ENCODE data around the gene MACF1.
"Not testable (repeated sequence)": the region's sequence is repeated elsewhere in the genome, so short reads cannot be mapped to it uniquely, and the experiment has no call there.

The MACF1 gene

GRCh38 chr1:39178541-39179431 is 25.7 kb upstream of the MACF1 start:
- no peak for DNase-seq

DNA sequence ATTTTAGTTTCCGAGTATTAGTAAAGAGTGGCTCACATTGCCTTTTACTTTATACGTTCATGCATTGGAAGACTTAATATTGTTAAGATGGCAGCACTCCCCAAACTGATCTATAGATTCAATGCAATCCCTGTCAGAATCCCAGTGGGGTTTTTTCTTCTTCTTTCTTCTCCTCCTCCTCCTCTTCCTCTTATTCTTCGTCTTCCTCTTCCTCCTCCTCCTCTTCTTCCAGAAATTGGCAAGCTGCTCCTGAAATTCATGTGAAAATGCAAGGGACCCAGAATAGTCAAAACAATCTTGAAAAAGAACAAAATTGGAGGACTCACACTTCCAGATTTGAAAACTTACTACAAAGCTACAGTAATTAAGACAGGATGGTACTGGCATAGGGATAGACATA is 23.2 kb upstream of the MACF1 start:
- no peak for DNase-seq

DNA sequence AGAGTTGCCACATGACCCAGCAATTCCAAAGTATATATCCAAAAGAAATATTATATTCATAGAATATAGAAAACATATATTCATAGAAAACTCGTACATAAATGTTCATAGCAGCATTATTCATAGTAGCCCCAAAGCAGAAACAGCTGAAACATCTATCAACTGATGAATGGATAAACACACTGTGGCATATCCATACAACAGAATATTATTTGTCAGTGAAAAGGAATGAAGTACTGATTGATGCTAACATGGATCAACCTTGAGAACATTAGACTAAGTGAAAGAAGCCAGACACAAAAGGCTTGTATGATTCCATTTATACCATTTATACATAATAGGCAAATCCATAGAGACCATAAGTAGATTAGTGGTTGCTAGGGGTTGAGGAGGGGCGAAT is 21.7 kb upstream of the MACF1 start:
- no peak for DNase-seq

DNA sequence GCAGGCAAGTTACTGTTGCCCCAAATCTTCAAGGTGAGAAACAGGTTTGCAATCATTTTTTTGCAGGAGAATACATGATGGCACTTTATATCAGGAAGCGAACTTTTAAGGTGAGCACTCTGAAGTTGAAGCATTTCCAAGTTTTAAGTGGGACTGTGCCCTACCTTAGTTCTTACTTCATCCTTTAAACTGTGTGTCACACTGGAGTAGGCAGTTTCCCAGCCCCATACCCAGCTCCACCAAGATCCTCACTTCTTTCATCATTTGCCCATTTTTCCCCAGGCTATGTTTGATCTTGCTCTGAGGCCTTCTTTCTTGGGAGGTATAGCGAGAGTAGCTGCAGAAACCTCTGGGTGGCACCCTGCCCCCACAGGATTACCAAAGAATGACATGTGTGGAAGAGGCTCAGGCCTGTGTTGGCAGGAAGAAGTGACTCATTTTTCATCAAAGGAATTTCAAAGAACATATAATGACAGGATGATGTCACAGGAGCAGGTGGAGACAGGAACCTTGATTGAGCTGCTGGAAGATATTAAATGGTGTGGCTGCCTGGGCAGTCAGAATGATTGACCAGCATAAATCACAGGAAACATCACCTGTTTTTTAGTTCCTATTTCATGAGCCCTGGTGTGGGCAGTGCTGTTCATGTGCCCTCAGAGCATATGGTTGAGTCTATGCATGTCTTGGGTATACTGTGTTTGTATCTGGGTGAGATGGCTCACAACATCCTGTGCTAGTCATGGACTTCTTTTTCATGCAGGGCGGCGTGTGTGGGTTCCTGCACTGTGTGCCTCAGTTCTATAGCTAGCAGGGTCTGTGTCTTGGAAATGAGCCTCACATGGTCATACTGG is 20.8 kb upstream of the MACF1 start:
- DNase-seq: peak; percentile 79 to 85

DNA sequence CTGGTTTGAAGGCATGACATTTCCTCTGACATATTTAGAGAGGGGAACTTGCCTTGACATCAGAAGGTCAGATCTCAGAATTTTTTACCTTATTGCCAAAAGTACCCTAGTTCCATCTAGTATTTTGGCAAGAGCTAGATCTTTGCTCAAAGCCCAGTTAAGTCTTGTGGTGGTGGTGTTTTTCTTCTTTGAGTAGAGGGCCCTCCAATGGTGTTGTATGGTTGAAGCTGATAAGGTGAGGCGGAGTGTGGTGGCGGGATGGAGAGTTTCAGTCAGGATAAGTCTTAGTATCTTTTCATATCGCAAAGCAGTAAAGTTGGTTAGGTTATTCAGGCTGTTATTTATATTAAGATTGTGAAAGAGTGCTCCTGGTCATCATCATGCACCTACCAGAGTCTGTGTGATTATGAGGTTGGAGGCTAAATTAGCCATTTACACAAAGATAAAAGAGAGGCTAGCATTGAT is 20.1 kb upstream of the MACF1 start:
- DNase-seq: no peak

DNA sequence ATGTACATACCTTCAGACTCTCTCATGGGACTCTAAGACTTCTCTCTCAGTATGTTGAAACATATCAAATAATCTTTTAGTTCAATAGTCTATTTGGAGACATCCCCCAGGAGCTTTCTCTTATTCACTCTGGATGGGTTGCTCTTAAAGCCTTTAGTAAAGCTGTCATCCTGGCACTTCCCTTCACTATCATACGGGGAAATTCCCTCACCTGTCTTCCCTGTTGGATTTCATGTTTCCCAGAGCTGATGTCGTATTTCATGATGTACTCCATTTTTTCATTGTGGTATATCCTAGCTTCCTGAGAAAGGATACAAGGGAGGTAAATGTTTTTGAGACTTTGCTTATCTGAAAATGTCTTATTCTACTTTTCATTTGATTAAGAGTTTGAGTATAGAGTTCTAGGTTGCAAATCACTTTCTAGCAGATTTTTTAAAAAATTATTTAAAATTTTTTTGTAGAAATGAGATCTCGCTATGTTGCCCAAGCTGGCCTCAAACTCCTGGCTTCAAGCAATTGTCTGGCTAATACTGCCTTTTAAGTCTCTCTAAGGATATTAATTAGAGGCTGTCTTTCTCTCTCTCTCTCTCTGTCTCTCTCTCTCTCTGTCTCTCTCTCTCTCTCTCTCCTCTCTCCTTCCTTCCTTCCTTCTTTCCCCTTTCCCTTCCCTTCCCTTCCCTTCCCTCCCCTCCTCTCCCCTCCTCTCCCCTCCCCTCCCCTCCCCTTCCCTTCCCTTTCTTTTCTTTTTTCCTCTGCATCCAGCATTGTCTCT is 17.0 kb upstream of the MACF1 start:
- no peak for DNase-seq

GRCh38 chr1:39189592-39190041 is 14.9 kb upstream of the MACF1 start:
- no peak for DNase-seq

DNA sequence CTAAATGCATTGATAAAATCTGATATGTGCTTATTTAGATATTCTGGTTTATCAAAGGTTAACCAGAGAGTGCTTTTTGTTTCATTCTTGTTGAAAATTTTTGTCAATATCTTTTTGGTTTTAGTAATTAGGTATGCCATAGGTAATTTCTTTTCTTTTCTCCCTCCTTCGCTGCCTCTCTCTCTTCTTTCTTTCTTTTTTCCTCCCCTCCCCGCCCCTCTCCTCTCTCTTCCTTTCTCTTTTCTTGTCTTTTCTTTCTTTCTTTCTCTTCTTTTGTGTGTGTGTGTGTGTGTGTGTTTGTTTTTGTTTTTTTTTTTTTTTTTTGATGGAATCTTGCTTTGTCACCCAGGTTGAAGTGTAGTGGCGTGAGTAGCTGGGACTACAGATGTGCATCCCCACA is 14.4 kb upstream of the MACF1 start:
- no peak for DNase-seq

GRCh38 chr1:39194398-39195051 is 10.0 kb upstream of the MACF1 start:
- no peak for DNase-seq

DNA sequence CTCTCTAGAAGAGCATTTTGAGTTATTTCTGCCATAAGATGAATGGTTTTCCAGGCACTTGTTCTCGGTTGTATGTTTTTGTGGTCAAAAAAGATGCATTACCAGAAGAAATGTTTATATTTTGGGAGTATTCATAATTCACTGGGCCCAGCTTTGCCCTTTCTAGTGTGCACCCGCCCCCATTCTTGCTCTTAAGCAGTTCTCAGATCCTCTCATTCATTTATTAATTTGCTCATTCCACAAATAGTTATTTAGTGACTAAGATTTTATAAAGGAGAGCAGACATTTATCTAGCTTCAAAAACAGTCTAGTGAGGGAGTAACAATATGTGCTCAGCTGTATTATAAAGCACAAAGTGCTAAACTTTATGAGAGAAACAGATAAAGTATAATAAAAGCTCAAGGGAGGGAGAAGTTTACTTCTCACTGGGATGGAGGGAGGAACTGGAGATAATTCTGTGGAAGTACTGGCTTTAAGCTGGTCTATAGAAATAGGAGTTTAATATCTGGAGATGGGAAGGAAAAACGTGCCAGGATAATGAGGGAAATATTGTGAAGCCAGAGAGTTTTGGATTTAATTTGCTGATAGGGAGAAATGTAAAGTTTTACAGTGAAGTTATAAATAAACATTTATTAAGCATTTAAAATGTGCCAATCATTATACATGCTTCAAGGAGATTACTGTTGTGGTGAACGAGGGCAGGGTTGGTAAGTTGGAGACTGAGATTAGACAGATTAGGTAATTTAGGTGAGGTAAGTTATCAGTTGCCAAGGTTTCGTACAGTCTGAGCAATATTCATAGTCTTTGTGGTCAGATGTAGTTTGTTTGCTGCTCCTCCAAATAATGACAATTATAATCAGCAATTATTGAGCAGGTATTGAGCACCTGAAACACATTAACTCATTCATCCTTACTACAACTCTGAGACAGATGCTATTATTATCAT is 9.1 kb upstream of the MACF1 start:
- DNase-seq: no peak

- peak; percentile 65 to 68 for DNase-seq
Measured at GRCh38 chr1:39196244-39197215, 8.0 kb upstream of the MACF1 start.

DNA sequence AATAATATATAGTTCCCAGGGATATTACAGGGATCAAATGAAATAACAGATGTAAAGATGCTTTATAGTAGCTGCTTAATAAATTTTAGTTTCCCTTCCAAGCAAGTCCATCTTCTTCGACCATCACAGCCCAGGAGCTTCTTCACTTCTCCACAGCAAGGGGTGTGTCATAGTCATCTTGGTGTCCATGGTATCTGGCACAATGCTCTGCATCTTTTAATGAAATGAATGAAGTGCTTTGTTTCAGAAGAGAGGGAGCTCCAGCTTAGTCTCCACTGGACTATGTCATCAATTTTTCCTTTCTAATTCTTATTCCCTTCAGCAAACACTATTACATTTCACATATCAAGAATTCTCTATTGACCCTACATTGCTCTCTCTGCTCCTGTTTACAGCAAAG is 4.9 kb upstream of the MACF1 start:
- DNase-seq: no peak

GRCh38 chr1:39205102-39205780 is 746 bp downstream of the MACF1 start:
- DNase-seq: peak; percentile 81 to 82

- DNase-seq: no peak
Measured at GRCh38 chr1:39205781-39206464, 1.4 kb downstream of the MACF1 start.

- DNase-seq: not testable (repeated sequence)
Measured at GRCh38 chr1:39208360-39208759, 3.9 kb downstream of the MACF1 start.

- DNase-seq: no peak
Measured at GRCh38 chr1:39210649-39211048, 6.2 kb downstream of the MACF1 start.

DNA sequence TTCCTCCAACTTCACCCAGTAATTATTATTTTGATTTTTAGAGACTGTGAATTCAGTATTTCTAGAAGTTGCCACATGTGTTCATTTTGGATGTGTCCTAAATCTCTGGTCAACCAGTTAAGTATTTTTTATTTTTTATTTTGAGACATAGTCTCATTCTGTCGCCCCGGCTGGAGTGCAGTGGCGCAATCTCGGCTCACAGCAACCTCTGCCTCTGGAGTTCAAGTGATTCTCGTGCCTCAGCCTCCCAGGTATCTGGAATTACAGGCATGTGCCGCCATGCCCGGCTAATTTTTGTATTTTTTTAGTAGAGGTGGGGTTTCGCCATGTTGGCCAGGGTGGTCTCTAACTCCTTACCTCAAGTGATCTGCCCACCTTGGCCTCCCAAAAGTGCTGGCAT is 8.0 kb downstream of the MACF1 start:
- no peak for DNase-seq

- DNase-seq: no peak
Measured at GRCh38 chr1:39213511-39214002, 9.1 kb downstream of the MACF1 start.

Data from activated T-cell treated with anti-CD3 and anti-CD28 coated beads, Interleukin-2, amount 50 U/mL, for 48 hours (primary cell).